Mesendoderm (in vitro differentiated cells): Measurements from ENCODE around the gene PRKCQ.

Experiments used
- DNase-seq: peaks from one replicate; pipeline ENCODE4 v3.0.0; 2013
- H2AK5ac ChIP-seq: 2 replicates; pipeline ENCODE4 v1.6.1; 2013; ENCODE audit warnings: low read length, inconsistent platforms
- H2BK120ac ChIP-seq: 2 replicates; pipeline ENCODE4 v1.6.1; 2013; ENCODE audit warnings: low read depth, mild to moderate bottlenecking, low read length, moderate library complexity, mixed read lengths
- H2BK15ac ChIP-seq: replicated peaks from 2 replicates; pipeline ENCODE4 v1.6.1; 2013; ENCODE audit warnings: low read depth, mild to moderate bottlenecking, moderate library complexity
- H2BK5ac ChIP-seq: 2 replicates; pipeline ENCODE4 v1.6.1; 2013; ENCODE audit warnings: low read length, inconsistent platforms
- H3K18ac ChIP-seq: 2 replicates; pipeline ENCODE4 v1.6.1; 2013; ENCODE audit warnings: mild to moderate bottlenecking, low read length, mixed read lengths
- H3K23ac ChIP-seq: one replicate; pipeline ENCODE4 v1.6.1; 2013; ENCODE audit warnings: low read length
- H3K27ac ChIP-seq: 2 replicates; pipeline ENCODE4 v1.5.1; 2013; ENCODE audit warnings: low read depth, mild to moderate bottlenecking, inconsistent platforms, low read length, moderate library complexity
- H3K27me3 ChIP-seq: 2 replicates; pipeline ENCODE4 v1.6.1; 2013; ENCODE audit warnings: low read length, control low read depth, mild to moderate bottlenecking, inconsistent platforms; ENCODE audit not compliant: insufficient read depth, poor library complexity
- H3K36me3 ChIP-seq: 2 replicates; pipeline ENCODE4 v1.6.1; 2013; ENCODE audit warnings: low read length, inconsistent platforms; ENCODE audit not compliant: control insufficient read depth, insufficient read depth
- H3K4ac ChIP-seq: one replicate; pipeline ENCODE4 v1.6.1; 2013; ENCODE audit warnings: low read depth, mild to moderate bottlenecking, low read length, moderate library complexity
- H3K4me1 ChIP-seq: 2 replicates; pipeline ENCODE4 v1.6.1; 2013; ENCODE audit warnings: low read depth, low read length, inconsistent platforms; ENCODE audit not compliant: control insufficient read depth
- H3K4me2 ChIP-seq: 2 replicates; pipeline ENCODE4 v1.6.1; 2013; ENCODE audit warnings: low read length
- H3K4me3 ChIP-seq: 2 replicates; pipeline ENCODE4 v1.5.1; 2013; ENCODE audit warnings: mild to moderate bottlenecking, low read length
- H3K56ac ChIP-seq: one replicate; pipeline ENCODE4 v1.6.1; 2013; ENCODE audit warnings: low read length
- H3K79me1 ChIP-seq: 2 replicates; pipeline ENCODE4 v1.6.1; 2013; ENCODE audit warnings: low read length, inconsistent platforms
- H3K79me2 ChIP-seq: 2 replicates; pipeline ENCODE4 v1.6.1; 2013; ENCODE audit warnings: mild to moderate bottlenecking, low read length; ENCODE audit not compliant: control insufficient read depth, insufficient read depth
- H3K9ac ChIP-seq: 2 replicates; pipeline ENCODE4 v1.6.1; 2013; ENCODE audit warnings: low read length, inconsistent platforms
- H4K5ac ChIP-seq: one replicate; pipeline ENCODE4 v1.6.1; 2013; ENCODE audit warnings: low read length
- H4K8ac ChIP-seq: one replicate; pipeline ENCODE4 v1.6.1; 2013; ENCODE audit warnings: low read depth, mild to moderate bottlenecking, control low read depth, low read length, moderate library complexity
- WGBS: extraction: QIAGEN DNeasy Blood & Tissue Kit; methylation state at CpG from one replicate; pipeline ENCODE4 v1.1.7; 2013; ENCODE audit warnings: low lambda C conversion rate, missing lambda C conversion rate; ENCODE audit not compliant: insufficient coverage; ENCODE audit errors: extremely low coverage; 5-methylcytosine and 5-hydroxymethylcytosine counted together

PRKCQ gene

DNA sequence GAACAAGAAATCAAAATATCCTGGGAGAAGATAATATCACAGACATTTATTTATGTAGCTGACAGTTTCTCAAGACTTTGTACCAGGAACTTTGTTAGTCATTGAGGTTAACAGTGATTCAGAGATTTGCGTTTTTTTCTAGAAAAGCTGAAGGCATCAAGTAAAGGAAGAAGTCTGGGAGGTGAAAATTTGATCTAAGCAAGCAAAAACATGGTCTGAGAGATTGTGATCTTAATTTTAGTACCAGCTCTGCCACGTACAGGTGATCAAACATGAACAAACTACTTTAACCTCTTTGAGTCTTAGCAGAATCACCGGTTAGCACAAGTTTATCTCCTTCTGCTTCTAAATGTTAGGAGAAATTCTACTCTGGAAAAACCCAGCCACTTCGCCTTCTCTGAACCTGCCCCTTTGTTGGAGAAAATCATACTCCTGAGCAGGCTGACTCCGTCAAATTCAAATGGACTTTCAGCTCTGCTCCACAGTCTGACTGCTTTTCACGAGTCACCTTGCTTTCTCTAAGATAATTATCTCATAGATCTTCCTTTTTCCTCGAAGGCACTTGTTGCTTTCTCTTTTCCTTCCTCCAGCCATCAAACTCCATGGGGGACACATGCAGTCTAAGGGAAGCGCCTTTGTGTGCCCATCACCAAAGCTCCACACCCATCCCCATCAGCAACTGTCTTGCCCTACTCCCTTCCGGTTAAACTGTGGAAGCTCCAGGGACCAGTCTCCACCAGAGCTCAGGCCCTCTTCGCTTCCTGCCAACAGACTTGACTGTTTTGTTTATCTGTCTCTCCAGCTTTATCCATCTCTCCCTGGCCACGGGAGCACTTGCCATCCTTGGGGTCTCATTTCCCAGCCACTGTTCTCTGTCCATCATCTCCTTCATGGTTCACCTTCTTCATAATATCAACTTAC lies 86.3 kb downstream of the PRKCQ start:
- Histone ChIP-seq H3K9ac (no peak overlapping the region), H3K4me3 (no peak overlapping the region), H3K23ac (no peak overlapping the region), H3K79me1 (no peaks in the 10 kb centered on the region), H3K27me3 (no peaks in the 10 kb centered on the region), H3K27ac (no peak overlapping the region), H3K4ac (no peak overlapping the region), H3K56ac (no peak overlapping the region), H2BK120ac (no peak overlapping the region), H3K36me3 (no peaks in the 10 kb centered on the region), H2BK5ac (no peak overlapping the region), H3K4me1 (no peaks in the 10 kb centered on the region), H2AK5ac (no peak overlapping the region), H4K5ac (no peak overlapping the region), H3K18ac (no peak overlapping the region), H2BK15ac (no peak overlapping the region), H4K8ac (no peak overlapping the region), H3K79me2 (no peaks in the 10 kb centered on the region), H3K4me2 (no peak overlapping the region)
- WGBS, result no CpG with 5 or more reads among the region's 11 CpGs
- DNase-seq, result peak; percentile 14

DNA sequence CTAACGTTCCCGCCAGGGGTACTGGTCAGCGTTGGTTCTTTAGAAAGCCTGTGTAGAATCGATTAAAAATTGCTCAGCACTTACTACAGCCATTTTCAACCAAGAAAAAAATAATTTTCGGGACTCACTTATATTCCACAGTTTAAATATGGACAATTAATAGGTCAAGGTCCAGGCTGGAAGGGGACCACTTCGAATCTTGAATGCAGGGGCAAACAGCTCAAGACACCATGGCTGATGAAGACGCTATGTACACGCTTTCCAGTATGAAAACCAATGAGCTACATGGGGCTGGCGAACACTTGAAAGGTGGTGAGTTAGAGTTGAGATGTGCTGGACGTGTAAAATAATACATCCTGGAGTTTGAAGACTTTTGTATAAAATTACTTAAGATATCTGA lies 87.2 kb downstream of the PRKCQ start:
- Histone ChIP-seq H3K4me1 (no peaks in the 10 kb centered on the region), H3K27ac (no peak overlapping the region), H3K18ac (no peak overlapping the region), H4K8ac (no peak overlapping the region), H3K4me3 (no peak overlapping the region), H2BK120ac (no peak overlapping the region), H3K4ac (no peak overlapping the region), H3K9ac (no peak overlapping the region), H4K5ac (no peak overlapping the region), H3K79me2 (no peaks in the 10 kb centered on the region), H2BK5ac (no peak overlapping the region), H3K4me2 (no peak overlapping the region), H3K23ac (no peak overlapping the region), H3K56ac (no peak overlapping the region), H3K79me1 (no peaks in the 10 kb centered on the region), H3K36me3 (no peaks in the 10 kb centered on the region), H3K27me3 (no peaks in the 10 kb centered on the region), H2BK15ac (no peak overlapping the region), H2AK5ac (no peak overlapping the region)
- 100% methylated on average over 1 of the region's 10 CpGs for WGBS
- no peak for DNase-seq

DNA sequence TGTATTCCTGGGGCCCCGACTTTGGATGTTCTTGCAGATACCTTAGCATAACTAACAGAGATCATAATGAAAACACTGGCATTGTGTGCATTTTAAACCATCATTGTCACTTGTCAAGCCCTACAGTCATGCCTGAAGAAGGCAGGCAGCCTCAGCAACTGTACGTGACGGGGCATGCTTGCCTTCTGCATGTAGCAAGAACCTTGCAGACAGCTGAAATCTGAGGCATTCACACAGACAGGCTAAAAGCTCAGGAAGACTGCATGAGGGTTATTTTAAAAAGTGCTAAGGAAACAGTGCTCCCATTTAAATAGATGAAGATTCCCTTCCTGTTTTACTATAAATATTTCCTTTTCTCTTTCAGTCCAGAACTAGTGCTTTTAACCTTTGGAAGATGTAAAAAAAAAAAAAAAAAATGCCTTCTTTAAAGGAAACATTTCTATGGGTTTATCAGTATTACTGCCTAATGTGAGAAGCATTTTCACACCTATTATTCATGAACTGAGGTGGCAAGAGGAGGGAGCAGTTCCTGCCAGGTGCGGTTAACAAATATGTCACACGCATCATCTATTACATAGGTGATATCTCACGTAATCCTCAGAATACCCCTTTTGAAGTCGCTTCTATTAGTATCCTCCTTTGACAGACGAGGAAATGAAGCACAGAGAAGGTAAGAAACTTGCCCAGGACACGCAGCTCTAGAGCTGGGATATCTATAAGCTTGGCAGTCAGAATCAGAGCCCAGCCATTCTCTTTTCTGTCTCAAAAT lies 88.1 kb downstream of the PRKCQ start:
- Histone ChIP-seq H4K5ac (no peak overlapping the region), H4K8ac (no peak overlapping the region), H3K79me1 (no peaks in the 10 kb centered on the region), H3K4me2 (no peak overlapping the region), H2BK15ac (no peak overlapping the region), H2AK5ac (no peak overlapping the region), H3K36me3 (no peaks in the 10 kb centered on the region), H3K27me3 (no peaks in the 10 kb centered on the region), H3K9ac (no peak overlapping the region), H2BK120ac (no peak overlapping the region), H3K4ac (no peak overlapping the region), H3K79me2 (no peaks in the 10 kb centered on the region), H3K56ac (no peak overlapping the region), H2BK5ac (no peak overlapping the region), H3K23ac (no peak overlapping the region), H3K18ac (no peak overlapping the region), H3K4me1 (no peaks in the 10 kb centered on the region), H3K4me3 (no peak overlapping the region), H3K27ac (no peak overlapping the region)
- DNase-seq, result peak; percentile 70
- no CpG with 5 or more reads among the region's 9 CpGs for WGBS

DNA sequence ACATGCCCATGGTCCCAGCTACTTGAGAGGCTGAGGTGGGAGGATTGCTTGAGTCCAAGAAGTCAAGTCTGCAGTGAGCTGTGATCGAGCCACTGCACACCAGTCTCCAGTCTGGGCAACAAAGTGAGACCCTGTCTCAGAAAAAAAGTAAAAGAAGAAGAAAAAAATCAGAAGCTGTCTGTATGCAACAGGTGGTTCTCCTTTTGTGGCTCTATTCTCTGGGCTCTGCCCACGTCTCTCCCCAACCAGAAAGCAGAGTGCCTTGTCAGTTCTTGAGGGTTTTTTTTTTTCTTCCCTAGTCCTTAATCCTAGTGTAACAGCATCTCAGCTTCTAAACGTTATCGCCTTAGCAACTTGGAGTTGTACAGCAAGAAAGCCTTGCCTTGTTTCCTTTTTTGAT lies 89.5 kb downstream of the PRKCQ start:
- no CpG with 5 or more reads among the region's 4 CpGs for WGBS
- H3K27me3 ChIP-seq, result no peaks in the 10 kb centered on the region
- DNase-seq, result no peak
- no peaks in the 10 kb centered on the region for H3K79me1 ChIP-seq
- H3K4me1 ChIP-seq, result no peaks in the 10 kb centered on the region
- H2BK120ac ChIP-seq, result no peak overlapping the region
- H3K18ac ChIP-seq, result no peak overlapping the region
- no peaks in the 10 kb centered on the region for H3K79me2 ChIP-seq
- no peak overlapping the region for H2BK5ac ChIP-seq
- no peaks in the 10 kb centered on the region for H3K36me3 ChIP-seq
- no peak overlapping the region for H3K4ac ChIP-seq
- H3K23ac ChIP-seq, result no peak overlapping the region
- no peak overlapping the region for H2BK15ac ChIP-seq
- H2AK5ac ChIP-seq, result no peak overlapping the region
- H4K5ac ChIP-seq, result no peak overlapping the region
- no peak overlapping the region for H3K27ac ChIP-seq
- H3K56ac ChIP-seq, result no peak overlapping the region
- no peak overlapping the region for H3K4me3 ChIP-seq
- no peak overlapping the region for H4K8ac ChIP-seq
- no peak overlapping the region for H3K9ac ChIP-seq
- H3K4me2 ChIP-seq, result no peak overlapping the region

DNA sequence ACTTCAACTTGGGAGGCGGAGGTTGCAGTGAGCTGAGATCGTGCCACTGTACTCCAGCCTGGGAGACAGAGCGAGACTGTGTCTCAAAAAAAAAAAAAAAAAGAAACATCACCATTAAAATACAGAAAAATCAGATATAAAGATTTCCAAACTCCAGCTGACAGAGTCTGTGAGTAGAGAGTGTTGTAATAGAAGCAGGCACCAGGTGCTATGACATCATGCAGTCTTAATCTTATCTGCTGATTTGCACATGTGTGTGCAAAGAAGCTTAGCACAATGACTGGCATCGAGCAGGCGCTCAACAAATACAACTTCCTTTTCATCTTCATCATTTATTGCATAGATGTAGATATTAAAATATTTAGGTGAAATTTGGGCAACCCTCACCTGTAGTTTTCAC lies 92.2 kb downstream of the PRKCQ start:
- no peak overlapping the region for H4K8ac ChIP-seq
- H3K27me3 ChIP-seq, result no peaks in the 10 kb centered on the region
- H3K23ac ChIP-seq, result no peak overlapping the region
- WGBS, result no CpG with 5 or more reads among the region's 5 CpGs
- H2BK15ac ChIP-seq, result no peak overlapping the region
- H3K4me3 ChIP-seq, result no peak overlapping the region
- no peaks in the 10 kb centered on the region for H3K79me2 ChIP-seq
- H3K4me2 ChIP-seq, result no peak overlapping the region
- no peak overlapping the region for H2BK5ac ChIP-seq
- H3K4ac ChIP-seq, result no peak overlapping the region
- no peak overlapping the region for H3K18ac ChIP-seq
- H3K27ac ChIP-seq, result no peak overlapping the region
- no peak overlapping the region for H3K9ac ChIP-seq
- H3K4me1 ChIP-seq, result no peaks in the 10 kb centered on the region
- H2AK5ac ChIP-seq, result no peak overlapping the region
- no peak for DNase-seq
- no peak overlapping the region for H3K56ac ChIP-seq
- no peak overlapping the region for H4K5ac ChIP-seq
- H3K79me1 ChIP-seq, result no peaks in the 10 kb centered on the region
- no peaks in the 10 kb centered on the region for H3K36me3 ChIP-seq
- no peak overlapping the region for H2BK120ac ChIP-seq
